ENCODE results near the gene KRTAP9-6.

DNA sequence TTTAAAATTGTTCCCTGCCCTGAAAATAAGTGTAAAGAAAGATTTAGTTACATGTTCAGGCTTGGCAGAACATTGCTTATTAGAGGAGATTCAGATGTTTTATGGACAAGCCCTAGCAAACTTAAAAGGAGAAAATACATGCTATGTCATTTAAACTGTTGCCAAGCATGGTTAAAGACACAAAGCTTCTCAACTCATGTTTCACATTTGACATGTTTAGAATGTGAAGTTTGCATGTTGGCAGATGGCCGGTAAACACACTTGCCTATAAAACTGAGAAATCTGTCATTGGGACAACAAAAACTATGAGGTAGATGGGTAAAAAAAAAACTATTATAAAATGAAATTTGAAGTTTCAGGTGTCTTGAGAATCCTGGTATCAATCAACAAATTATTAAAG, 31.7 kb downstream of the KRTAP9-6 start:
- TF ChIP-seq, protein P1, sequence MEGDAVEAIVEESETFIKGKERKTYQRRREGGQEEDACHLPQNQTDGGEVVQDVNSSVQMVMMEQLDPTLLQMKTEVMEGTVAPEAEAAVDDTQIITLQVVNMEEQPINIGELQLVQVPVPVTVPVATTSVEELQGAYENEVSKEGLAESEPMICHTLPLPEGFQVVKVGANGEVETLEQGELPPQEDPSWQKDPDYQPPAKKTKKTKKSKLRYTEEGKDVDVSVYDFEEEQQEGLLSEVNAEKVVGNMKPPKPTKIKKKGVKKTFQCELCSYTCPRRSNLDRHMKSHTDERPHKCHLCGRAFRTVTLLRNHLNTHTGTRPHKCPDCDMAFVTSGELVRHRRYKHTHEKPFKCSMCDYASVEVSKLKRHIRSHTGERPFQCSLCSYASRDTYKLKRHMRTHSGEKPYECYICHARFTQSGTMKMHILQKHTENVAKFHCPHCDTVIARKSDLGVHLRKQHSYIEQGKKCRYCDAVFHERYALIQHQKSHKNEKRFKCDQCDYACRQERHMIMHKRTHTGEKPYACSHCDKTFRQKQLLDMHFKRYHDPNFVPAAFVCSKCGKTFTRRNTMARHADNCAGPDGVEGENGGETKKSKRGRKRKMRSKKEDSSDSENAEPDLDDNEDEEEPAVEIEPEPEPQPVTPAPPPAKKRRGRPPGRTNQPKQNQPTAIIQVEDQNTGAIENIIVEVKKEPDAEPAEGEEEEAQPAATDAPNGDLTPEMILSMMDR (IDR thresholded peaks at IDR 0.05) = no peak
- TF ChIP-seq, protein P2, sequence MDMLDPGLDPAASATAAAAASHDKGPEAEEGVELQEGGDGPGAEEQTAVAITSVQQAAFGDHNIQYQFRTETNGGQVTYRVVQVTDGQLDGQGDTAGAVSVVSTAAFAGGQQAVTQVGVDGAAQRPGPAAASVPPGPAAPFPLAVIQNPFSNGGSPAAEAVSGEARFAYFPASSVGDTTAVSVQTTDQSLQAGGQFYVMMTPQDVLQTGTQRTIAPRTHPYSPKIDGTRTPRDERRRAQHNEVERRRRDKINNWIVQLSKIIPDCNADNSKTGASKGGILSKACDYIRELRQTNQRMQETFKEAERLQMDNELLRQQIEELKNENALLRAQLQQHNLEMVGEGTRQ (IDR thresholded peaks at IDR 0.05) = no peak
- TF ChIP-seq MAZ (IDR thresholded peaks at IDR 0.05; ENCODE audit: borderline replicate concordance, low read depth, low read length) (no peak), ZFP36 (IDR thresholded peaks at IDR 0.05; ENCODE audit: borderline replicate concordance, partially characterized antibody) (no peak), NFE2L2 (conservative IDR thresholded peaks at IDR 0.05; ENCODE audit: low read length) (no peak), JUN (IDR thresholded peaks at IDR 0.05) (no peak), POLR2AphosphoS2 (conservative IDR thresholded peaks at IDR 0.05; ENCODE audit: low read length) (no peak), RCOR1 (IDR thresholded peaks at IDR 0.05; ENCODE audit: low read depth, low read length) (no peak), RNF2 (IDR thresholded peaks at IDR 0.05; ENCODE audit: borderline replicate concordance, low read depth) (no peak), BHLHE40 (IDR thresholded peaks at IDR 0.05; ENCODE audit: low read depth, low read length) (no peak), CHD4 (IDR thresholded peaks at IDR 0.05; ENCODE audit: borderline replicate concordance) (no peak), CBX8 (IDR thresholded peaks at IDR 0.05) (no peak)
